Hindlimb muscle (tissue), 1 donor: ENCODE results near the gene CA9. TPM values are rescaled to one million over a fixed set of nuclear protein-coding genes. Genes with fewer than 3 reads are reported as not detected.
A peak's percentile ranks its signal among the peaks of the same experiment; 100 is the strongest.
"Not testable (repeated sequence)": the region's sequence is repeated elsewhere in the genome, so short reads cannot be mapped to it uniquely, and the experiment has no call there.

Source experiments
- DNase-seq: peaks from one replicate; pipeline ENCODE4 v3.0.0-alpha.2; 2013
- polyA plus RNA-seq: library from polyadenylated mRNA; unstranded; fragments of 120-200 nt; gene quantifications from one replicate; pipeline ENCODE4 v1.2.1, GENCODE V29; 2013; ENCODE audit not compliant: insufficient read length

CA9 gene
- polyA plus RNA-seq: 0.50 TPM

DNA sequence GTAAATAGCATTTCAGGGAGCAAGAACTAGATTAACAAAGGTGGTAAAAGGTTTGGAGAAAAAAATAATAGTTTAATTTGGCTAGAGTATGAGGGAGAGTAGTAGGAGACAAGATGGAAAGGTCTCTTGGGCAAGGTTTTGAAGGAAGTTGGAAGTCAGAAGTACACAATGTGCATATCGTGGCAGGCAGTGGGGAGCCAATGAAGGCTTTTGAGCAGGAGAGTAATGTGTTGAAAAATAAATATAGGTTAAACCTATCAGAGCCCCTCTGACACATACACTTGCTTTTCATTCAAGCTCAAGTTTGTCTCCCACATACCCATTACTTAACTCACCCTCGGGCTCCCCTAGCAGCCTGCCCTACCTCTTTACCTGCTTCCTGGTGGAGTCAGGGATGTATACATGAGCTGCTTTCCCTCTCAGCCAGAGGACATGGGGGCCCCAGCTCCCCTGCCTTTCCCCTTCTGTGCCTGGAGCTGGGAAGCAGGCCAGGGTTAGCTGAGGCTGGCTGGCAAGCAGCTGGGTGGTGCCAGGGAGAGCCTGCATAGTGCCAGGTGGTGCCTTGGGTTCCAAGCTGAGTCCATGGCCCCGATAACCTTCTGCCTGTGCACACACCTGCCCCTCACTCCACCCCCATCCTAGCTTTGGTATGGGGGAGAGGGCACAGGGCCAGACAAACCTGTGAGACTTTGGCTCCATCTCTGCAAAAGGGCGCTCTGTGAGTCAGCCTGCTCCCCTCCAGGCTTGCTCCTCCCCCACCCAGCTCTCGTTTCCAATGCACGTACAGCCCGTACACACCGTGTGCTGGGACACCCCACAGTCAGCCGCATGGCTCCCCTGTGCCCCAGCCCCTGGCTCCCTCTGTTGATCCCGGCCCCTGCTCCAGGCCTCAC, at the start of gene CA9:
Gene CA9 (plus strand): TSS at position 797 of the 893 bp plus-strand sequence. CDS start 32 bp downstream, at position 829.
- no peak for DNase-seq

DNA sequence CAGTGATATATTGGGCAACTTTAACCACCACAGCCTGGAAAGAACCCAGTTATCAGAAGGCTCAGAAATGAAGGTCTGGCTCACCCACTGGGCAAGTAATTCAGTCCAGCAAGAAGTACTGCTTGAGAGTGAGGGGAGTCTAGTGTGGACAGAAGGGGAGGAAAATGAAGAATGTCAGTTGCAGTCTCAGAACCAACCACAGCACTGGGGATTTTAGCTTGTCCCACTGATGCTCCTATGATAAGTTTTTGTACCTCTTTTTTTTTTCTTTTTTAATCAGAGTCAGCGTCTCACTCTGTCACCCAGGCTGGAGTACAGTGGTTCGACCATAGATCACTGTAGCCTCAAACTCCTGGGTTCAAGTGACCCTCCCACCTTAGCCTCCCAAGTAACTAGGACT, 46.2 kb upstream of the CA9 start:
- DNase-seq: no peak

DNA sequence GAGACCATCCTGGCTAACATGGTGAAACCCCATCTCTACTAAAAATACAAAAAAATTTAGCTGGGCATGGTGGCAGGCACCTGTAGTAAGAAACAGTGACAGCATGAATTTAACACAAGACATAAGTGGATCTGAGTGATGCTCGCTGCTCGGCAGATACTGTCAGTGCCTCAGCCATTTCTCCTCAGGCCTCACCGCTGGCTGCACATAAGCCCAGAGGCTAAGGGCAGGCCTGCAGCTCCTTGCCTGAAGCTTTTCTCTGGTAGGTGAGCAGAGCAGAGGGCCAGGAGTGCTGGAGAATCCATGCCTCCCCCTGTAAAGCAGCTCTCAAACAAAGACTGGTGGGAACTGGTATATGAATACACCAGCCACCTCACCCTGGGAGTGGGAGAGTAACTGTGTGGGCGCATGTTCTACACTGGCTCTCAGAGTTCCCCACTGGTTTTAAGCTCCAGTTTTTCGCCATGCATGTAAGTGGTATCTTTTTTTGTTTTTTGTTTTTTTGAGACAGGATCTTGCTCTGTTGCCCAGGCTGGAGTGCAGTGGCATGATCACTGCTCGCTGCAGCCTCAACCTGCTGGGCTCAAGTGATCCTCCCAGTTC, 45.2 kb upstream of the CA9 start:
- no peak for DNase-seq

DNA sequence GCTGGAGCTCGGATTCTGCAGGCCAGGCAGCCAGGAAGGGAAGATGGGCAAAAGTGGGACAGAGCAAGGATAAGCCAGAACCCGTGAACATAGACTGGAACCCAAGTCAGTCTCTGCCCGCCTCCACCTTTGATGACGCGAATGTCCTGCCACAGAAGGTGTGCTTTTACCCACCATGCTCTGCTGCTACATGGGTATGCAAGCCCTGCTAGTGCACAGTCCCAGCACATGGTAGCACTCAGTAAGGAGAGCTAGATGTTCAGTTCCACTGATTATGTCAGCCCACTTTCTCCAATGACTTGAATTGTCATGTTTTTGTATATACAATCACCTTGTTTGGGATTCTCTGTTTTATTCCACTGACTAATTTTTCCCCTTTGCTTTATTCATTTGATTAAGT, 44.1 kb upstream of the CA9 start:
- no peak for DNase-seq

DNA sequence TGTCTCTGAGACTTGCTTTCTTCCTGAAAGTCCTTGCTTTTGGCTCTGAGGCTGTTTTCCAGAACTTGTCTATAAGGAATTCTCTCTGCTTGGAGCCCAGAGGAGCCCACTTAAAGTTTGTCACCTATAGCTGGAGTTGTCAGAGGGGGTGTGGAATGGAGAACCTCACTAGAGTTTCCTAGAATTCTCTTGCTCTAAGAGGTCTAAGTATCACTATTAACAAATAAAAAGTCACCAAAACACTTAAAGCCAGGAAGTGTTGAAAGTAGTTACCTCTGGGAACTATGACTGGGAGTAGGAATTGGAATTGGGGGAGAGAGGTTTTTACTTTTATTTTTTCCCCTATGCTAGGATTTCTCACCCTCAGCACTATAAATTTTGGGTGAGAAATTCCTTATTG, 38.0 kb upstream of the CA9 start:
- DNase-seq: no peak

DNA sequence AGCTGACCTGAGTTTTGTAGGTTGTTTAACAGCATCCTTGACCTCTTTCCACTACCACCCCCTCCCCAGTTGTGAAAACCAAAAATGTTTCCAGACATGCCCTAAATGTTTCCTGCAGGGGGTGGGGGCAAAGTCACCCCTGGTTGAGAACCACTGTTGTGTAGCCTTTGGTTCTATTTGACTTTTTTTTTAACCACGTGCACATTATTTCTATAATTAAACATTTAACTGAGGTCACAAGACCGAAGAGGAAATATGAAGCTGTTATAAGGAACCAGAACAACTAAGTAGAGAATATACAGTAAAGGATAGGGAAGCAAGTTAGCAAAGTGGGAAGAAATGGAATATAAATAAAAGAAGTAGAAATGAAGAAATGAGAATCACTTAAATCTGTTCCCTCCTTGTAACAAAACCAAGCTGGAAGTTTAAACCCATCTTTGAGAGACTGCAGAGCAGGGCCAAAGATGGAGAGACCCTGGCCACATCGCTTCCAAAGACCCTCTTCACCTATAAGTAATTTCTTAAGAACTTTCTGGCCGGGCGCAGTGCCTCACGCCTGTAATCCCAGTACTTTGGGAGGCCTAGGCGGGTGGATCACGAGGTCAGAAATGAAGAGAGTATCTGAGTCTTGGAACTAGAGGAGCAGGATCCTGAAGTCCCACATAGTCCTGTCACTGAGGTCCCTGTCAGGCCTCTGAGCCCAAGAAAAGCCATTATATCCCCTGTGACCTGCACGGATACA, 37.4 kb upstream of the CA9 start:
- no peak for DNase-seq

DNA sequence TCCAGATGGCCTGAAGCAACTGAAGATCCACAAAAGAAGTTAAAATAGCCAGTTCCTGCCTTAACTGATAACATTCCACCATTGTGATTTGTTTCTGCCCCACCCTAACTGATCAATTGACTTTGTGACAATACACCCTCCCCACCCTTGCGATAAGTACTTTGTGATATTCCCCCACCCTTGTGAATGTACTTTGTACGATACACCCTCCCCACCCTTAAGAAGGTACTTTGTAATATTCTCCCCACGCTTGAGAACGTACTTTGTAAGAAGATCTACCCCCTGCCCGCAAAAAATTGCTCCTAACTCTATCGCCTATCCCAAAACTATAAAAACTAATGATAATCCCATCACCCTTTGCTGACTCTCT, 36.9 kb upstream of the CA9 start:
- DNase-seq: not testable (repeated sequence)

DNA sequence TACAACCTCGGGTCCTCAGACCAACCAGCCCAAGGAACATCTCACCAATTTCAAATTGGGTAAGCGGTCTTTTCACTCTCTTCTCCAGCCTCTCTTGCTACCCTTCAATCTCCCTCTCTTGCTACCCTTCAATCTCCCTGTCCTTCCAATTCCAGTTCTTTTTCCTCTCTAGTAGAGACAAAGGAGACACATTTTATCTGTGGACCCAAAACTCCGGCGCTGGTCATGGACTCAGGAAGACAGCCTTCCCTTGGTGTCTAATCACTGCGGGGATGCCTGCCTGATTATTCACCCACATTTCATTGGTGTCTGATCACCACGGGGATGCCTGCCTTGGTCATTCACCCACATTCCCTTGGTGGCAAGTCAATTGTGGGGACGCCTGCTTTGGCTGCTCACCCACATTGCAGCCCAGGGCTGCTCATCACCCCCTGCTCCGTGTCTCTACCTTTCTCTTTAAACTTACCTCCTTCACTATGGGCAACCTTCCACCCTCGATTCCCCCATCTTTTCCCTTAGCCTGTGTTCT, 36.2 kb upstream of the CA9 start:
- not testable (repeated sequence) for DNase-seq

DNA sequence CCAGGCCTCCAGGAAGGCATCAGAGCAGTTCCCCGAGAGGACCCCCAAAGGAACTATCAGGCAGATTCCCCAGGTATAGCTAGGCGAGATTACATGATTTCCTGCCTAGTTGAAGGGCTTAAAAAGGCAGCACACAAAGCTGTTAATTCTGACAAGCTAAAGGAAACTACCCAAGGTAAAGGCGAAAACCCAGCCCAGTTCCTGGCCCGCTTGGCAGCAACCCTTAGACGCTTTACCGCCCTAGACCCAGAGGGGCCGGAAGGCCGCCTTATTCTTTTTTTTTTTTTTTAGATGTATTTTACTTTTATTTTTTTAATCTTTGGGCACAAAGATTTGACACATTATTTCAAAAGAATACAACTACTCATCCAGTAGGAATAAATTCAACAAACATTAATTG, 35.0 kb upstream of the CA9 start:
- DNase-seq: not testable (repeated sequence)

DNA sequence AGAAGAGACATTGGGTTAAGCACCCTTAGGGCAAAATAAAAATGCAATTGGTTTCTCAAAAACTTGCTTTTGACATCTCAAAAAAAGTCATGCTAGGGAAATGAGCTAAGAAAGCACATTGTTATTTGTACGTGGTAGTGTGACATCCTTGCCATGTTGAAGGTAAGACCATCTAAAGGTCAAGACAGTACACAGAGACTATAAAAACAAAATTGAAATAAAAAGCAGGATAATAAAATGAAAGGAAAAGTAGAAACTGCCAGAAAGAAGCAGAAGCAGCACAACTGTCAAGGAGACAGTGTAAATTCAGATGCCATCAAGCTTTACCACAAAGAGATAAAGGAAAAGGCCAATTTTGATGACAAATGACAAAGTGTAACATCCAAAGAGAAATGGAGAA, 34.5 kb upstream of the CA9 start:
- not testable (repeated sequence) for DNase-seq

DNA sequence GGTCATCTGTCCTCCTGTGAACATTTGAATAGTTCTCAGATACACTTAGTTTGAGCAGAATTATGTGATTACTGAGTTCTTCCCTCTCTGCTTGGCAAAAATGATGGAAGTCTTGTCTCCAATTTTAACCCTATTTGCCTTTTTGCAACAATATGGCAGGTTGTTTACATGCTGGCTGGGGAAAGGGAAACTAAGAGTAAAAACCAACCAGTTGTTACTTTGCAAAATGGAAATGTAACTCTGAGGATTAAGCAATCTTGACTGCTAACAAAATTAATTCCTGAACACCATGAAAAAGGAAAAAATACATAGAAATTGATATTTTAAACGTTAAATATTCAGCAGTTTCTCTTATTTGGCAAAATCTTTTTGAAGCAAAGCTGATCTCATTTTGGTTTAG, 34.1 kb upstream of the CA9 start:
- DNase-seq: no peak

DNA sequence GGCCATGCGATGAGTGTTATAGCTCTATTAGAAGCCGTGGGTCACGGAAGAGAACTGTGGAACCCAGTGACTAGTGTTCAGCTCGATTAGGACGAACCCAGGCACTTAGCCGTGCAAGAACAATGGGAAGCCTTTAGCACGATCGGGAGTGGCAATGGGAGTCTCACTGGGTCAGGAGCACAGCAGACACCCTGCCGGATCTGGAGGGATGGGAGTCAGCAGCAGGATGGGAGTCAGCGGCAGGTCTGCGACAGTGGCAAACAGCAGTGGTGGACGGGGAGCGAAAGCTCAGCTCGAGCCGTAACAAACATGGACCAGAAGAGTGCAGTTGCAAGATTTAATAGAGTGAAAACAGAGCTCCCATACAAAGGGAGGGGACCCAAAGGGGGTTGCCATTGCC, 33.3 kb upstream of the CA9 start:
- DNase-seq: not testable (repeated sequence)

DNA sequence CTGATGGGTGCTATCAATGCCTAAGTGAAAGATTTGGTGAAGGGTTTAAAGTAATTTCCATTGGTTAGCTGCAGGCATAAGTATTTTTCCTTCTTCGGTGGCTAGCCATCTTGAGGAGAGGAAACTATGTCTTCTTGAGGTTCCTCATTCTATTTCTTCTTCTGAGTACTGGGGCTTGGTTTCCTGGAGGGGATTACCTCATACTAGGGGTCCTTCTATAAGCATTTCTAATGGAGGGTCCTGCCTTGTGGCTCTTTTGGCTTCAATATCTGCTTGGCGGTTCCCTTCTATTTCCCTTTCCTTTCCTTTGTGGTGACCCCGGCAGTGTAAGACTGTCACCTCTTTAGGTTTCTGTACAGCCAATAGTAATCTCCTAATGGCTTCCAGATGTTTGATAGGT, 32.2 kb upstream of the CA9 start:
- not testable (repeated sequence) for DNase-seq

DNA sequence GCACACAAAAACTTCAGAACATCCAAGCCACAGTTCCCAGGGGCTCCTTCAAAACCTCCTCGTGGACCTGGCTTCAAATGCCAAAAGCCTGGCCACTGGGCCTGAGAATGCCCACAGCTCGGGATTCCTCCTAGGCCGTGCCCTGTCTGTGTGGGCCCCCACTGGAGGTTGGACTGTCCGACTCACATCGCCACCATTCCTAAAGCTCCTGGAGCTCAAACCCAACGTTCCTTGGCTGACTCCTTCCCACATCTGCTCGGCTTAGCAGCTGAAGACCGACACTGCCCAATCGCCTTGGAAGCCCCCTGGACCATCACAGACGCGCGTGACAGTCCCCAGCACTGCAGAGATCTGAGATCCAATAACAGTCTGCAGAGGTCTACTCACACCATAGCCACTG, 30.7 kb upstream of the CA9 start:
- DNase-seq: no peak

DNA sequence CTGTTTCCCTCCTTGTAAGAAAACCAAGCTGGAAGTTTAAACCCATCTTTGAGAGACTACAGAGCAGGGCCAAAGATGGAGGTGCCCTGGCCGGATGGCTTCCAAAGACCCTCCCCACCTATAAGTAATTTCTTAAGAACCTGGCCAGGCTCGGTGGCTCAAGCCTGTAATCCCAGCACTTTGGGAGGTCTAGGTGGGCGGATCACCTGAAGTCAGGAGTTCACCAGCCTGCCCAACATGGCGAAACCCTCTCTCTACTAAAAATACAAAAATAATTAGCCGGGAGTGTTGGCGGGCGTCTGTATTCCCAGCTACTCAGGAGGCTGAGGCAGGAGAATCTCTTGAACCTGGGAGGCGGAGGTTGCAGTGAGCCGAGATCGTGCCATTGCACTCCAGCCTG, 28.0 kb upstream of the CA9 start:
- DNase-seq: not testable (repeated sequence)

DNA sequence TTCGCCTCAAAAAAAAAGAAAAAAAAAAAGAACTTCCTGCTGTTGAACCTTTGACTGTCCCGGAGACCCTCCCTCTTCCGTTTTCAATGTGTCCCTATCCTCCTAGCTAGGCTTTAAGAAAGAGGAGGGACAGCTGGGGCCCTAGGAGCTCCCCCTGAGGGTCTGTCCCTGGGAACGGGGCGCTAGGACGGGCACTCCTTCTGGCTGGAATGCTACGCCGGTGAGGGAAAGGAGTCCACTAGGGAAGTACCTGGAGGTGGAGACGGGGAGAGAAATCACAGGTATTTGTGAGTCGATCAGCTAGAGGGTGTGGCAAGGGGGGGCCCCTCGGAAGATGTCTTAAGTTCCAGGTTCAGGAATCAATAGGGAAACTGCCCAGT, 27.6 kb upstream of the CA9 start:
- DNase-seq: no peak

DNA sequence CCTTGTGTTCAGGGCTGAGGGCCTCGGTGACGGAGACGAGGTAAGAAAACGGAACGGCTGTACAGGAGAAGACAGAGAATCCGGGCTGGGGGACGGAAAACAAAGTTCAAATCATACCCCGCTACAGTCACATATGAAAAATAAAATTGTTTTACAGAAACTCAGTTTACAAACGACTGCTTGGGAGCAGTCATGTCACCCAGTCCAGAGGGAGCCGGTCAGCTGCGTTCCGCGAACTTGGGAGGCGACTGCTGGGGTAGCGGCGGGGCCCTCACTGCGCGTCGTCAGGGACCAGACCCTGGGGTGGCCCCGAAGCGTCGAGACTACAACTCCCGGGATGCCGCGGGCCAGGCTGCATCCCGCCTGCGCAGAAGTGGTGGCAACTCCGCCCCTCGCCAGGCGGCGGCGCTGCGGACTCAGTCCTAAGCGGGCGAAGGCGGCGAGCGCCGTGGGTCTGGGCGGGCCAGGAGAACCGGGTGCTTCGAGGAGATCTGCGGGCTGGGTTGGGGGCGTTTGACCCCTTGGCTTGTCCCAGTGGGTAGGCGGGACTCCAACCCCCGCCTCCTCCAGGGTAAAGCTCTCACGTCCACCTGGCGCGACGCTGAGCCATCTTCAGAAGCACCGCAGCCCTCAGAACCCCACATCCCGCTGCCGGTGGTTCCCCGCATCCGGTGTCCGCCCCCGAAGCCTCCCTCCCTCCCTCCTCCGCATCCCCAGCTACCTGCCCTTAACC, 27.0 kb upstream of the CA9 start:
- DNase-seq: peak; percentile 95

DNA sequence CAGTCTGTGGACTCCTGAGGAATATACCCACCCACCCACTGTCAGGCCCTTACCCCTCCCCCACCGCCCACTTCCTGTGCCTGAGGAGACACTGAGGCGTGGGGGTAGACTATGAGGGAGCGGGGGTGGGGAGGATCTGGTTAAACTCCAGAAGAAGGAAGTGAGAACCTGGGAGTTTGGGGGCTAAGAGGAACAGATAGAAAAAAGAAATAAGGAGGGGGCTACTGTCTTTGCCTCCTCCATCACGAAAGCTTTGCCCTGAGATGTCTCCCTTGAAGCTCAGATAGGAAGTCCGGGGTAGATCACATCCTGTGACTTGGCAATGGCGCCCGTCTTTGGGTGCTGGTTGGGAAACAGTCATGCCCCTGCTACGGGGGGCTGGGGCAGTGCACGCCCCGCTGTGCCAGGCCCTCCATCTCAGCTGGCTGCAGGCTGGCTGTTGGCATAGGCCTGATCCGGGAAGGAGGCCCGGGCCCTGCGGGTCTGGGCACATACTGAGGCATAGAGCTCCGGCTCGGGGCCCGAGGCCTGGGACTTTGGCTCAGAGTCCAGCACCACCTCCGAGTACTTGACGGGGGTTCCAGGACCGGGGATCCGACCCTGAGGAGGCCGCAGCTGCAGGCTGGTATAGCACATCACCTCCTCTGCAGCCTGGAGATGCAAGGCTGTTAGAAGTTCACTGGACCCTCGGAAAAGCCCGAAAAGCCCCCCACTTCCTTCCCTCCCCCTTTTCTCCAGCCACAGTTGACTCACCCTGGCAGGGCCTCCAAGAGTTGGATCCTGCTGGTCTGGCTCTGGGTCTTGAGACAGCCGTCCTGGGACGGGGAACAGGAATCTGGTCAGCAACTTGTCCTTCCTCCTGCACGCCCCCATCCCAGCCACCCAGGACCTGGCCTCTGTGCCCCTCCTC, 24.0 kb upstream of the CA9 start:
- DNase-seq: no peak

DNA sequence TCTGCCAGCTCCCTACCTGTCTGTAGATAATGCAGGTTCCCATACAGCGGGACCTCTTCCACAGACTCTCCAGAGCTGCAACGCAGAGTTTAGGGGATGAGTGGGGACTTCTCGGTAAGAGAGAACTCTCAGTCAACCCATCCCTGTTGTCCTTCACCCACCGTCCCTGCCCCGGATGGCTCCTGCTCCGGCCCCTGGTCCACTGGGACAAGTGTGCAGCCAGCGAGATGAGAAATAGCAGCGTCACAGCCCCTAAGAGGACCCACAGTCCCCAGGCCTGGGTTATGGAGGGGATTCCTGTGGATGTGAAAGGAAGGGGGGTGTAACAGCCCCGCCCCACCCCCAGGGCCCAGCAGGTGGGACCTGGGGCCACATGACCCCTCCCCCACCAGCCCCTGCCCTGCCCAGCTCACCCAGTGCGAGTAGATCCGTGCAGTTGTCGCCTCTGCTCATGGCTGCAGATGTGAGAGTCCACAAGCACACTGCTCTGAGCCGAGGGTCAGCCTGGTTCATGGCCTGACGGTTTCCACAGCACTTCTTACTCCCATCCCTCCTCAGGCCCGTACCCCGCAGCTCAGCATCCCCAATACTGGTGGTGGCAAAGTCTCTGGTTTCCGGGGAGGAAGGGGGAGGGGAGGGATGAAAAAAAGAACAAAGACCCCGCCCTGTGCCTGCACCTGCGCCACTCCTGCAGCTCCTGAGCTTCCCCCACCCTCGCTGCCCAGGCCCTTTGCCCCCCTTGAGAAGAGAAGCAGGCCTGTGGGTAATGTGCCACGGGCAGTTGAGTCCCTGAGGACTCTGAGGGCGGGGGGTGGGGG, 23.2 kb upstream of the CA9 start, which contains the start of gene SIT1:
Gene SIT1 (minus strand): TSS at position 591 of the 818 bp plus-strand sequence. CDS start 78 bp downstream, at position 513.
- DNase-seq: no peak
